GM12878 (cell line): ENCODE measurements around the gene ENGASE. TPM values are rescaled to one million over a fixed set of nuclear protein-coding genes. Genes with fewer than 3 reads are reported as not detected.

Source experiments
- ATAC-seq: fragments of 200-7000 bp; cut with Tn5 transposase; 3 replicates; pipeline ENCODE4 v1.9.1; 2020; ENCODE audit warnings: mild to moderate bottlenecking, moderate library complexity
- BruUV-seq: library from RNA; stranded (reverse); fragments of 400-500 nt; replicated peaks from 2 replicates; lab custom pipeline; 2021; lab: Mats Ljungman, UMichigan
- CTCF ChIA-PET: fragments of 300-600 bp; sonication (Branson Sonifier 250); formaldehyde crosslinking; extraction: SDS; loops from one replicate; lab custom pipeline; 2021; ENCODE audit warnings: inconsistent platforms; lab: Yijun Ruan, JAX
- POLR2A ChIA-PET: fragments of 350-600 bp; formaldehyde crosslinking; extraction: SDS; loops from one replicate; lab custom pipeline; 2021; ENCODE audit warnings: inconsistent platforms; lab: Charles Lee
- RAD21 ChIA-PET: fragments of 300-600 bp; sonication (Branson Sonifier 250); formaldehyde crosslinking; loops from one replicate; lab custom pipeline; 2023; ENCODE audit warnings: antibody characterized with exemption; ENCODE audit not compliant: unreplicated experiment; lab: Charles Lee
- SMC1A ChIA-PET: fragments of 300-600 bp; sonication (Branson Sonifier 250); formaldehyde crosslinking; loops from one replicate; lab custom pipeline; 2023; ENCODE audit not compliant: unreplicated experiment, uncharacterized antibody; lab: Charles Lee
- DNase-seq: peaks from one replicate; pipeline ENCODE4 v3.0.0-alpha.2; 2011; ENCODE audit warnings: low read depth, low spot score
- FAIRE-seq: peaks from 3 replicates; lab custom pipeline; 2011; peaks lifted over from hg19 to GRCh38; lab: Jason Lieb, UNC
- H2AFZ ChIP-seq: 2 replicates; pipeline ENCODE4 v1.6.0; 2011; ENCODE audit warnings: low read depth, low read length, control low read depth; ENCODE audit not compliant: control insufficient read depth
- H3K27ac ChIP-seq: 2 replicates; pipeline ENCODE4 v1.5.1; 2011; ENCODE audit warnings: control low read depth; ENCODE audit not compliant: control insufficient read depth, insufficient read depth
- H3K27me3 ChIP-seq, 2 experiments: replicated peaks in 1 of 2; 2 replicates each; pipeline versions ENCODE4 v1.6.0 to v1.6.1; 2011; ENCODE audit warnings: low read length in 1 of 2; ENCODE audit not compliant: control insufficient read depth in 2 of 2, insufficient read depth in 2 of 2
- H3K36me3 ChIP-seq, 2 experiments: 2 replicates each; pipeline ENCODE4 v1.5.1; 2011; ENCODE audit warnings: low read length in 1 of 2; ENCODE audit not compliant: control insufficient read depth in 2 of 2, insufficient read depth in 2 of 2
- H3K4me1 ChIP-seq: 2 replicates; pipeline ENCODE4 v1.6.1; 2011; ENCODE audit warnings: mild to moderate bottlenecking, low read length, moderate library complexity, mixed read lengths; ENCODE audit not compliant: control insufficient read depth, insufficient read depth
- H3K4me2 ChIP-seq: 2 replicates; pipeline ENCODE4 v1.6.0; 2011; ENCODE audit warnings: control low read depth; ENCODE audit not compliant: control insufficient read depth, insufficient read depth
- H3K4me3 ChIP-seq: fragments of 200-600 bp; sonication (generic); 2 replicates; pipeline ENCODE4 v1.5.1; 2016
- H3K79me2 ChIP-seq: 2 replicates; pipeline ENCODE4 v1.6.0; 2011; ENCODE audit warnings: low read length; ENCODE audit not compliant: control insufficient read depth, insufficient read depth
- H3K9ac ChIP-seq: 2 replicates; pipeline ENCODE4 v1.8.0; 2011; ENCODE audit warnings: low read length, control low read depth, mixed read lengths; ENCODE audit not compliant: control insufficient read depth, insufficient read depth
- H3K9me3 ChIP-seq: replicated peaks from 3 replicates; pipeline ENCODE4 v1.5.1; 2011; ENCODE audit warnings: mild to moderate bottlenecking, low read length; ENCODE audit not compliant: control insufficient read depth, insufficient read depth
- H4K20me1 ChIP-seq: 2 replicates; pipeline ENCODE4 v1.6.0; 2011; ENCODE audit not compliant: control insufficient read depth, insufficient read depth
- CBX3 ChIP-seq: fragments of 200-600 bp; sonication (generic); IDR thresholded peaks from 2 replicates; pipeline ENCODE4 v1.6.1; 2016; ENCODE audit warnings: low read depth, borderline replicate concordance
- CHD4 ChIP-seq: fragments of 200-600 bp; sonication (generic); IDR thresholded peaks from 2 replicates; pipeline ENCODE4 v1.6.1; 2016; ENCODE audit warnings: mild to moderate bottlenecking
- ETV6 ChIP-seq, 2 experiments: fragments of 450-650 bp in 1 of 2; IDR thresholded peaks in 1 of 2; conservative IDR thresholded peaks in 1 of 2; 2 replicates each; pipeline ENCODE4 v1.6.1; 2014; ENCODE audit warnings: antibody characterized with exemption in 1 of 2, borderline replicate concordance in 1 of 2, low read depth in 1 of 2, mild to moderate bottlenecking in 1 of 2, moderate library complexity in 1 of 2
- IKZF2 ChIP-seq, 2 experiments: fragments of 450-650 bp; IDR thresholded peaks; 2 replicates each; pipeline ENCODE4 v1.6.1; 2017; ENCODE audit warnings: mild to moderate bottlenecking in 2 of 2, moderate library complexity in 2 of 2
- NFYA ChIP-seq: IDR thresholded peaks from 2 replicates; pipeline ENCODE4 v1.6.1; 2011; ENCODE audit warnings: low read depth, mild to moderate bottlenecking, low read length, improper control_type of control experiment, borderline replicate concordance
- PML ChIP-seq: IDR thresholded peaks from 2 replicates; pipeline ENCODE4 v1.6.1; 2012; ENCODE audit warnings: low read length, inconsistent platforms
- POLR2AphosphoS5 ChIP-seq: IDR thresholded peaks from 2 replicates; pipeline ENCODE4 v1.6.1; 2011; ENCODE audit warnings: mild to moderate bottlenecking, low read length, inconsistent platforms
- ZBED1 ChIP-seq: IDR thresholded peaks from 2 replicates; pipeline ENCODE4 v1.6.1; 2016; ENCODE audit warnings: borderline replicate concordance
- WGBS: methylation state at CpG from one replicate; pipeline ENCODE4 v1.1.6; 2016; ENCODE audit warnings: low lambda C conversion rate; ENCODE audit not compliant: insufficient replicate concordance, insufficient coverage; ENCODE audit errors: missing lambda C conversion rate; 5-methylcytosine and 5-hydroxymethylcytosine counted together
- in situ Hi-C: fragments of 300-500 bp; cut with MboI; formaldehyde crosslinking; loops from 9 replicates; pipeline ENCODE4 v1.14.3; 2018; ENCODE audit warnings: mixed read lengths
- intact Hi-C: fragments of 100-400 bp; cut with micrococcal nuclease; formaldehyde crosslinking; loops from one replicate; pipeline ENCODE4 v1.14.2; 2022; ENCODE audit not compliant: unreplicated experiment
- polyA plus RNA-seq, 11 experiments: library from polyadenylated mRNA; depleted of rRNA in 4 of 11; unstranded in 6 of 11; stranded (reverse) in 5 of 11; fragments of >200 nt; fragmentation: Nextera tagmentation in 4 of 11; fragmentation: Illumina TruSeq in 1 of 11; extraction: Ambion mirVana in 4 of 11; extraction: Trizol in 1 of 11; gene quantifications; 1 replicate in 1 of 11; 2 replicates in 10 of 11; pipeline versions ENCODE4 v1.2.1 to v1.2.3, GENCODE V29; 2011 to 2016; ENCODE audit warnings: inconsistent platforms in 2 of 11, missing spikeins in 2 of 11, low read depth in 1 of 11
- total RNA-seq, 4 experiments: library from RNA; depleted of rRNA in 3 of 4; stranded (reverse); fragments of >200 nt in 3 of 4; fragmentation: Illumina TruSeq in 1 of 4; extraction: Trizol in 1 of 4; gene quantifications; 2 replicates each; pipeline versions ENCODE4 v1.2.1 to v1.2.3, GENCODE V29; 2013 to 2021
- TF ChIP-seq, protein P1 (sequence below): fragments of 450-650 bp; IDR thresholded peaks from 2 replicates; pipeline ENCODE4 v1.6.1; 2018; ENCODE audit warnings: borderline replicate concordance, mild to moderate bottlenecking; ENCODE audit not compliant: partially characterized antibody
- TF ChIP-seq, protein P2 (sequence below): IDR thresholded peaks from 2 replicates; pipeline ENCODE4 v1.6.1; 2011; ENCODE audit warnings: low read depth, mild to moderate bottlenecking, low read length, moderate library complexity, borderline replicate concordance; ENCODE audit errors: extremely low read depth
- TF ChIP-seq, protein P3 (sequence below): fragments of 450-650 bp; formaldehyde crosslinking; IDR thresholded peaks from 2 replicates; pipeline ENCODE4 v1.4.0; 2020; ENCODE audit warnings: mild to moderate bottlenecking, moderate library complexity

ENGASE gene
- total and polyA plus RNA-seq, 10 of the 15 experiments (the other 5 are each of a cell fraction or from before 2014, with no cell fraction given), result 0.18 to 28.9 (median 10.5) TPM

DNA sequence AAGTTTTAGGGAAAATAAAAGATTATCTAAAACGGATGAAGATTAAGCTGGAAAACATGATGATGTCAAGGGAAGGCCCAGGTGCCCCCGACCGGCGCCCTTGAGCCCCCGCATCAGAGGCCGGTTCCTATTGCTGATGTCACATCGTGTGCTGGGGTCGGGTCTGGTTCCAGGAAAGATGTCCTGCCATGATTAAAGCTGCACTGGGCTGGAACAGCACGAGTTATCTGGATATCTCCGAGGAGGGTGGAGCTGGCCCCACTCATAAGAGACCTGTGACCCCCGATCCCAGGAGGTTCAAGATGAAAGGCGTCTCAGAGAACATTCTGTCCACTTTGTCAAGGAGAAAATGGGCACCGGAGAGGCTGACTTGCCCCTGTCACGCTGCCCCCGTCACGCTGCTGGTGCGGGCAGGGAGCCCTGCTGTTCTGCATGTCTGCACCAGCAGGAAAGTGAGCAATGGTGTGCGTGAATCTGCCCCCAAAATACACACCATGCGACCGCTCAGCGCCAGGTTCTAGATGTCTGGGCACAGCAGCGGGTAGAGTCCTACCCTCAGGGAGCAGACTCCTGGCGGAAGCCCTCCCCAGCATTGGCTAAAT, 53.0 kb downstream of the ENGASE start:
- no peaks in the 10 kb centered on the region for H3K36me3 ChIP-seq
- no TSS peak for BruUV-seq
- FAIRE-seq (no peak), ATAC-seq (no peak), DNase-seq (no peak)
- intact Hi-C loops, result no loop called here
- ChIA-PET POLR2A (no interaction called here), CTCF (no interaction called here), RAD21 (no interaction called here), SMC1A (no interaction called here)
- H3K4me2 ChIP-seq, result no peak overlapping the region
- 28% methylated on average over 23 of the region's 23 CpGs for WGBS
- H4K20me1 ChIP-seq, result no peaks in the 10 kb centered on the region
- H3K27ac ChIP-seq, result no peak overlapping the region
- no peak overlapping the region for H3K9ac ChIP-seq
- no peaks in the 10 kb centered on the region for H3K9me3 ChIP-seq
- H3K4me1 ChIP-seq, result no peaks in the 10 kb centered on the region
- H3K79me2 ChIP-seq, result no peaks in the 10 kb centered on the region
- in situ Hi-C loops, result no loop called here
- H2AFZ ChIP-seq, result no peak overlapping the region
- peaks cover 0 to 1% of the 10 kb centered on the region in 2 experiments; a peak in 2 of 4 replicates for H3K27me3 ChIP-seq
- no peak overlapping the region for H3K4me3 ChIP-seq
- TF ChIP-seq PML (no peak), ZBED1 (no peak)

DNA sequence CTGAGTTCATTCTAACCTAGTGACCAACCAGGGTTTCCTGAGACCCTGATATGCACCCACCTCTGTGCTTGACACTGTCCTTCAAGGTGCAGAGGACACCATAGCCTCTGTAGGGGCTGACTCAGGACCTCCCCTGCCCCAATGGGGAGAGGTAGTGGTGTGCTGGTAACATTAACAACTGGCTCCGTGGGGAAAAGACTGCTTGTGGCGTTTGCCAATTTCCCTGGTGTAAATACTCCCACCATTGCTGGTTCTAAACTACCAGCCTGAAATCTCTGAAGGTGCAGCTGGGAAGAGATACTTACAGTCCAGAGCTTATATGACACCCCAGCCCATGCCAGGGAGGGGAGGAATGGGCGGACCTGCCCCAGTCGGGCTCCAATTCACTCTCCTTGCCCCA, 54.9 kb downstream of the ENGASE start:
- no peak overlapping the region for H3K27ac ChIP-seq
- no peak for TF ChIP-seq IKZF2 (IDR thresholded peaks at IDR 0.05)
- TF ChIP-seq NFYA, result no peak
- TF ChIP-seq, protein P1, sequence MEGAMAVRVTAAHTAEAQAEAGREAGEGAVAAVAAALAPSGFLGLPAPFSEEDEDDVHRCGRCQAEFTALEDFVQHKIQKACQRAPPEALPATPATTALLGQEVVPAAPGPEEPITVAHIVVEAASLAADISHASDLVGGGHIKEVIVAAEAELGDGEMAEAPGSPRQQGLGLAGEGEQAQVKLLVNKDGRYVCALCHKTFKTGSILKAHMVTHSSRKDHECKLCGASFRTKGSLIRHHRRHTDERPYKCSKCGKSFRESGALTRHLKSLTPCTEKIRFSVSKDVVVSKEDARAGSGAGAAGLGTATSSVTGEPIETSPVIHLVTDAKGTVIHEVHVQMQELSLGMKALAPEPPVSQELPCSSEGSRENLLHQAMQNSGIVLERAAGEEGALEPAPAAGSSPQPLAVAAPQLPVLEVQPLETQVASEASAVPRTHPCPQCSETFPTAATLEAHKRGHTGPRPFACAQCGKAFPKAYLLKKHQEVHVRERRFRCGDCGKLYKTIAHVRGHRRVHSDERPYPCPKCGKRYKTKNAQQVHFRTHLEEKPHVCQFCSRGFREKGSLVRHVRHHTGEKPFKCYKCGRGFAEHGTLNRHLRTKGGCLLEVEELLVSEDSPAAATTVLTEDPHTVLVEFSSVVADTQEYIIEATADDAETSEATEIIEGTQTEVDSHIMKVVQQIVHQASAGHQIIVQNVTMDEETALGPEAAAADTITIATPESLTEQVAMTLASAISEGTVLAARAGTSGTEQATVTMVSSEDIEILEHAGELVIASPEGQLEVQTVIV, result no peak
- TF ChIP-seq, protein P2, sequence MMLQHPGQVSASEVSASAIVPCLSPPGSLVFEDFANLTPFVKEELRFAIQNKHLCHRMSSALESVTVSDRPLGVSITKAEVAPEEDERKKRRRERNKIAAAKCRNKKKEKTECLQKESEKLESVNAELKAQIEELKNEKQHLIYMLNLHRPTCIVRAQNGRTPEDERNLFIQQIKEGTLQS, result no peak
- TF ChIP-seq ETV6 (conservative IDR thresholded peaks at IDR 0.05 in 1 of 2, IDR thresholded peaks at IDR 0.05 in 1 of 2; ENCODE audit: borderline replicate concordance in 1 of 2, low read depth in 1 of 2), result no peak
- no peak for TF ChIP-seq CHD4
- TF ChIP-seq POLR2AphosphoS5, result no peak
- TF ChIP-seq CBX3, result no peak
- TF ChIP-seq, protein P3, sequence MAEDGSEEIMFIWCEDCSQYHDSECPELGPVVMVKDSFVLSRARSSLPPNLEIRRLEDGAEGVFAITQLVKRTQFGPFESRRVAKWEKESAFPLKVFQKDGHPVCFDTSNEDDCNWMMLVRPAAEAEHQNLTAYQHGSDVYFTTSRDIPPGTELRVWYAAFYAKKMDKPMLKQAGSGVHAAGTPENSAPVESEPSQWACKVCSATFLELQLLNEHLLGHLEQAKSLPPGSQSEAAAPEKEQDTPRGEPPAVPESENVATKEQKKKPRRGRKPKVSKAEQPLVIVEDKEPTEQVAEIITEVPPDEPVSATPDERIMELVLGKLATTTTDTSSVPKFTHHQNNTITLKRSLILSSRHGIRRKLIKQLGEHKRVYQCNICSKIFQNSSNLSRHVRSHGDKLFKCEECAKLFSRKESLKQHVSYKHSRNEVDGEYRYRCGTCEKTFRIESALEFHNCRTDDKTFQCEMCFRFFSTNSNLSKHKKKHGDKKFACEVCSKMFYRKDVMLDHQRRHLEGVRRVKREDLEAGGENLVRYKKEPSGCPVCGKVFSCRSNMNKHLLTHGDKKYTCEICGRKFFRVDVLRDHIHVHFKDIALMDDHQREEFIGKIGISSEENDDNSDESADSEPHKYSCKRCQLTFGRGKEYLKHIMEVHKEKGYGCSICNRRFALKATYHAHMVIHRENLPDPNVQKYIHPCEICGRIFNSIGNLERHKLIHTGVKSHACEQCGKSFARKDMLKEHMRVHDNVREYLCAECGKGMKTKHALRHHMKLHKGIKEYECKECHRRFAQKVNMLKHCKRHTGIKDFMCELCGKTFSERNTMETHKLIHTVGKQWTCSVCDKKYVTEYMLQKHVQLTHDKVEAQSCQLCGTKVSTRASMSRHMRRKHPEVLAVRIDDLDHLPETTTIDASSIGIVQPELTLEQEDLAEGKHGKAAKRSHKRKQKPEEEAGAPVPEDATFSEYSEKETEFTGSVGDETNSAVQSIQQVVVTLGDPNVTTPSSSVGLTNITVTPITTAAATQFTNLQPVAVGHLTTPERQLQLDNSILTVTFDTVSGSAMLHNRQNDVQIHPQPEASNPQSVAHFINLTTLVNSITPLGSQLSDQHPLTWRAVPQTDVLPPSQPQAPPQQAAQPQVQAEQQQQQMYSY, result no peak

More for the DNA sequence above, 54.9 kb downstream of the ENGASE start:
- DNase-seq (no peak), FAIRE-seq (no peak), ATAC-seq (no peak)
- Histone ChIP-seq H3K4me2 (no peak overlapping the region), H2AFZ (no peak overlapping the region), H3K79me2 (no peaks in the 10 kb centered on the region), H3K27me3 (peaks cover 0 to 1% of the 10 kb centered on the region in 2 experiments; a peak in 2 of 4 replicates), H3K4me3 (no peak overlapping the region), H3K36me3 (no peaks in the 10 kb centered on the region), H4K20me1 (no peaks in the 10 kb centered on the region), H3K9me3 (no peaks in the 10 kb centered on the region), H3K9ac (no peak overlapping the region), H3K4me1 (no peaks in the 10 kb centered on the region)
- SMC1A ChIA-PET, result no interaction called here
- POLR2A ChIA-PET, result no interaction called here
- CTCF ChIA-PET, result no interaction called here
- BruUV-seq, result no TSS peak
- RAD21 ChIA-PET, result no interaction called here
- intact Hi-C loops, result no loop called here
- 20% methylated on average over 4 of the region's 4 CpGs for WGBS
- in situ Hi-C loops, result no loop called here
